ENCODE measurements around the gene ADCY7. TPM values are rescaled to one million over a fixed set of nuclear protein-coding genes. Genes with fewer than 3 reads are reported as not detected.
A peak's percentile ranks its signal among the peaks of the same experiment; 100 is the strongest.

The ADCY7 gene
- total and polyA plus RNA-seq, 12 donors = 2.8 to 44.4 (median 17.5) TPM

DNA sequence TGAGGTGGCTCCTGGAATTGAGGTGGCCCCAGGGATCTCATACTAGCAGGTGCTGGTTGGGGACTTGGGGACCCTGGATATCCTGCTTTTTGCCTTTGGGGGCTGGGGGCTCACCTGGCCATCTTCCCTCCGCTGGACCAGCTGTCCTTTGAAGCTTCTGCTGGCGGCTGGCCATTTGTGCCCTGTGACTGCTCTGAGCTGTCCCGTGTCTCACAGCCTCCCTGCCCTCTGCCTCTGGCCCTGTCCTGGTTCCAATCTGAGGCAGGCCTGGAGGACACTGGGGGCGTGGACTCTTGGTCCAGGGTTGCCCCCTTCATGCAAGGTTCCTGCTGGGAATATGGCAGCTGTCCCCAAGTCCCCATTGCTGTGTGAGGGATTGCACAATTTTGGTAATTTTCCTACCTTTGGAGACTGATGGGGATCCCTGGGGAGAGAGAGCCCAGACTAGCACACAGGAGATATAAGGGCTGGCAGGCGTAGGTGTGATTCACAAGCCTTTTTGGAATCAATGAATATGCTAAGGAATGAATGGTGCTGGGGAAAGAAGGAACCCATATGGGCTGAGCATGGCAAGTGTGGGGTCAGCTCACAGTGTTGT is 19.2 kb downstream of the ADCY7 start:
- intact Hi-C loops (cut with DNase I) = no loop called here
- H3K36me3 ChIP-seq (replicated peaks in 1 of 2) = no peaks in the 10 kb centered on the region
- H3K9me3 ChIP-seq (replicated peaks in 1 of 3) = no peaks in the 10 kb centered on the region
- H3K4me1 ChIP-seq (replicated peaks in 1 of 2) = no peaks in the 10 kb centered on the region
- H3K27ac ChIP-seq = no peak overlapping the region
- TF ChIP-seq, protein P1, sequence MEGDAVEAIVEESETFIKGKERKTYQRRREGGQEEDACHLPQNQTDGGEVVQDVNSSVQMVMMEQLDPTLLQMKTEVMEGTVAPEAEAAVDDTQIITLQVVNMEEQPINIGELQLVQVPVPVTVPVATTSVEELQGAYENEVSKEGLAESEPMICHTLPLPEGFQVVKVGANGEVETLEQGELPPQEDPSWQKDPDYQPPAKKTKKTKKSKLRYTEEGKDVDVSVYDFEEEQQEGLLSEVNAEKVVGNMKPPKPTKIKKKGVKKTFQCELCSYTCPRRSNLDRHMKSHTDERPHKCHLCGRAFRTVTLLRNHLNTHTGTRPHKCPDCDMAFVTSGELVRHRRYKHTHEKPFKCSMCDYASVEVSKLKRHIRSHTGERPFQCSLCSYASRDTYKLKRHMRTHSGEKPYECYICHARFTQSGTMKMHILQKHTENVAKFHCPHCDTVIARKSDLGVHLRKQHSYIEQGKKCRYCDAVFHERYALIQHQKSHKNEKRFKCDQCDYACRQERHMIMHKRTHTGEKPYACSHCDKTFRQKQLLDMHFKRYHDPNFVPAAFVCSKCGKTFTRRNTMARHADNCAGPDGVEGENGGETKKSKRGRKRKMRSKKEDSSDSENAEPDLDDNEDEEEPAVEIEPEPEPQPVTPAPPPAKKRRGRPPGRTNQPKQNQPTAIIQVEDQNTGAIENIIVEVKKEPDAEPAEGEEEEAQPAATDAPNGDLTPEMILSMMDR (IDR thresholded peaks at IDR 0.05) = no peak
- no peak for TF ChIP-seq POLR2A (IDR thresholded peaks at IDR 0.05)
- WGBS, 4 donors = 53 to 74% (median 63%) methylated on average over 2 to 5 of the region's 5 CpGs
- no peak for DNase-seq
- H3K4me3 ChIP-seq = no peak overlapping the region
- H3K27me3 ChIP-seq = no peaks in the 10 kb centered on the region

DNA sequence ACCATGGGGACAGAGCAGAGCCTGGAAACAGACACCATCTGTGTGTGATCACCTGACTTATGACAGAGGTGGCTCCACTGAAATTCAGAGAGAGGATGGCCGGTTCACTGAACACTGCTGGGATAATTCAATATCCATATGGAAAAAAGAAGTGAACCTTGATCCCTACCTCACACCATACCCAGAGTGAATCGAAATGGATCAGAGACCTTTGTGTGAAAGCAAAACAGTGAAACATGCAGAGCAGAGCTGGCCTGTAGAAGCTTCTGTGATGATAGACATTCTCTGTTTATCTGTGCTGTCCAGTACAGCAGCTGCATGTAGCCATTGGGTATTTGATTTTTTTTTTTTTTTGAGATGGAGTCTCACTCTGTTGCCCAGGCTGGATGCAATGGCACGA is 20.3 kb downstream of the ADCY7 start:
- H3K27ac ChIP-seq = no peak overlapping the region
- WGBS, 4 donors = 88 to 100% (median 95%) methylated on average over 3 of the region's 3 CpGs
- H3K4me1 ChIP-seq (replicated peaks in 1 of 2) = no peaks in the 10 kb centered on the region
- no peaks in the 10 kb centered on the region for H3K27me3 ChIP-seq
- no peaks in the 10 kb centered on the region for H3K9me3 ChIP-seq (replicated peaks in 1 of 3)
- H3K36me3 ChIP-seq (replicated peaks in 1 of 2) = no peaks in the 10 kb centered on the region
- no peak for DNase-seq
- H3K4me3 ChIP-seq = no peak overlapping the region
- intact Hi-C loops (cut with DNase I) = no loop called here
- TF ChIP-seq POLR2A (IDR thresholded peaks at IDR 0.05) = no peak
- TF ChIP-seq, protein P1 (IDR thresholded peaks at IDR 0.05) = no peak

DNA sequence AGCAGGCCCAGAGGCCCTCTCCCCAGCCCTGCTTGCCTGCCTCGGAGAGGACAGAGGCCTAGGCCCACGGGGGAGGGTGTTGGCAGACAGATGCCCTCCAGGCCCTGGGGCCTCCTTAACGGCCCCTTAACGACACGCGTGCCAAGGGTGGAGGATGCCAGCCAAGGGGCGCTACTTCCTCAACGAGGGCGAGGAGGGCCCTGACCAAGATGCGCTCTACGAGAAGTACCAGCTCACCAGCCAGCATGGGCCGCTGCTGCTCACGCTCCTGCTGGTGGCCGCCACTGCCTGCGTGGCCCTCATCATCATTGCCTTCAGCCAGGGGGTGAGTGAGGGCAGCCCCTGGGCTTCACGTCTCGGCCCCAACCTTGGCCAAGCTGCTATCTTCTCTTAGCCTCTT is 21.7 kb downstream of the ADCY7 start:
- Histone ChIP-seq H3K4me1 (replicated peaks in 1 of 2) (no peaks in the 10 kb centered on the region), H3K4me3 (no peak overlapping the region), H3K27ac (no peak overlapping the region), H3K9me3 (replicated peaks in 1 of 3) (no peaks in the 10 kb centered on the region), H3K36me3 (replicated peaks in 1 of 2) (no peaks in the 10 kb centered on the region), H3K27me3 (no peaks in the 10 kb centered on the region)
- DNase-seq = peak in 1 of 7 donors; percentile 11
- intact Hi-C loops (cut with DNase I) = no loop called here
- WGBS, 4 donors = 90 to 96% (median 94%) methylated on average over 2 to 17 of the region's 17 CpGs
- TF ChIP-seq, protein P1 (IDR thresholded peaks at IDR 0.05) = no peak
- TF ChIP-seq POLR2A (IDR thresholded peaks at IDR 0.05) = no peak

DNA sequence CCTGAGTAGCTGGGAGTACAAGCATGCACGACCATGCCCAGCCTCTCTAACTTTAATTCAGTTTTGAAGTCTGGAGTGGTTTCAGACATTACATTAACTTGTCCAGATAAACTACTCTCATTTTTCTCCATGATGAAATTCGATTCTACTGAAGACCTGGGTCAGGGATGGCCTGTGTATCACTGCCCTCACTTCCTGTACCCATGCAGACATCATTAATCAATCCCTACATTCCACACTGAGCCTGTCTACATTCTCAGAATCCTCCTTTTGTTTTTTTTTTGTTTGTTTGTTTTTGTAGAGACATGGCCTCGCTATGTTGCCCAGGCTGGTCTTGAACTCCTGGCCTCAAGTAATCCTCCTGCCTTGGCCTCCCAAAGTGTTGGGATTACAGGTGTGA is 22.6 kb downstream of the ADCY7 start:
- DNase-seq = no peak
- no peaks in the 10 kb centered on the region for H3K4me1 ChIP-seq (replicated peaks in 1 of 2)
- no peak overlapping the region for H3K4me3 ChIP-seq
- TF ChIP-seq, protein P1 (IDR thresholded peaks at IDR 0.05) = no peak
- TF ChIP-seq POLR2A (IDR thresholded peaks at IDR 0.05) = no peak
- H3K27me3 ChIP-seq = no peaks in the 10 kb centered on the region
- intact Hi-C loops (cut with DNase I) = no loop called here
- H3K9me3 ChIP-seq (replicated peaks in 1 of 3) = no peaks in the 10 kb centered on the region
- no peak overlapping the region for H3K27ac ChIP-seq
- no peaks in the 10 kb centered on the region for H3K36me3 ChIP-seq (replicated peaks in 1 of 2)
- WGBS, 4 donors = 74 to 76% (median 75%) methylated on average over 3 of the region's 3 CpGs
